ENCODE measurements around the gene NRIP1.
"Not testable (repeated sequence)": the region's sequence is repeated elsewhere in the genome, so short reads cannot be mapped to it uniquely, and the experiment has no call there.

Gene NRIP1

GRCh38 chr21:15036189-15036588 is 28.6 kb downstream of the NRIP1 start:
- no peak for DNase-seq

- no peak for DNase-seq
Measured at GRCh38 chr21:15034126-15034853, 30.5 kb downstream of the NRIP1 start.

DNA sequence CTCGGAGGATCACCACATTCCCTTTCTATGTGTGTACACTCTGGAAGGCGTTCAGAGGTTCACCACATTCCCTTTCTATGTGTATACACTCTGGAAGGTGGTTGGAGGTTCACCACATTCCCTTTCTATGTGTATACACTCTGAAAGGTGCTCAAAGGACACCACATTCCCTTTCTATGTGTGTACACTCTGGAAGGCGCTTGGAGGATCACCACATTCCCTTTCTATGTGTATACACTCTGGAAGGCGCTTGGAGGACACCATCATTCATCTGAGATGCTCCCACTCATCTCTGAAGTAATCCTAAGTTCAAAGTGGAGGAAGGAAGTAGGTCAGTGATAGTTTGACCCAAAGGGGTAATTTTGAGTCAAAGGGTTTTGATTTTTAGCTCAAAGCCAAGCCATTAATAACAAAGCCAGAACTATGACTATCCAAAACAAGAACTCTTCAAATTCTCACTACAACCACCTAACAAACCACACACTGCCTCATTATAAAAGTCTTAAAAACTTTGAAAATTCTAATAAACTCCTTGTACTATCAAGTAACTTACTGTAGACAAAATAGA is 32.9 kb downstream of the NRIP1 start:
- DNase-seq: no peak

DNA sequence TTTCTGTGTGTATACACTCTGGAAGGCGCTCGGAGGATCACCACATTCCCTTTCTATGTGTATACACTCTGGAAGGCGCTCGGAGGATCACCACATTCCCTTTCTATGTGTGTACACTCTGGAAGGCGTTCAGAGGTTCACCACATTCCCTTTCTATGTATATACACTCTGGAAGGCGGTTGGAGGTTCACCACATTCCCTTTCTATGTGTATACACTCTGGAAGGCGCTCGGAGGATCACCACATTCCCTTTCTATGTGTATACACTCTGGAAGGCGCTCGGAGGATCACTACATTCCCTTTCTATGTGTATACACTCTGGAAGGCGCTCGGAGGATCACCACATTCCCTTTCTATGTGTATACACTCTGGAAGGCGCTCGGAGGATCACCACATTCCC is 33.4 kb downstream of the NRIP1 start:
- DNase-seq: not testable (repeated sequence)

GRCh38 chr21:15030861-15031260 is 33.9 kb downstream of the NRIP1 start:
- DNase-seq: not testable (repeated sequence)

GRCh38 chr21:15029077-15029476 is 35.7 kb downstream of the NRIP1 start:
- DNase-seq: no peak

GRCh38 chr21:15028186-15028585 is 36.6 kb downstream of the NRIP1 start:
- DNase-seq: no peak

DNA sequence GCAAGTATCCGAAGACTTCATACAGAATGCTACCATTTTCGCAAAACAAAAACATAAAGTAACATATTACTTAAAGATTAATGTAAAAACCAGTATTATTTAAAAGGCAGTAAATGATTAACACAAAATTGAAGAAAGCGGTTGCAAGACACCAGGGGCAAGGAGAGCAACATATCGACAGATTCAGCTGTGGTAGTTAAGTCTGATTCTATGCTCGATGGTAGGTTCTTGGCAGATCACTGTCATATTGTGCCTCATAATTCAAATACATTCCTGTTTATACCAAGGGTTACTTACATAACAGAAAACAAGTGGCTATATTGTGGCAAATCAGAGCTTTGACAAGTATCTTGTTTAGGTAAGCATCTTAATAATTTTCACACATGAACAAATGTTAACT is 37.7 kb downstream of the NRIP1 start:
- no peak for DNase-seq

- no peak for DNase-seq
Measured at GRCh38 chr21:15026370-15026769, 38.4 kb downstream of the NRIP1 start.

DNA sequence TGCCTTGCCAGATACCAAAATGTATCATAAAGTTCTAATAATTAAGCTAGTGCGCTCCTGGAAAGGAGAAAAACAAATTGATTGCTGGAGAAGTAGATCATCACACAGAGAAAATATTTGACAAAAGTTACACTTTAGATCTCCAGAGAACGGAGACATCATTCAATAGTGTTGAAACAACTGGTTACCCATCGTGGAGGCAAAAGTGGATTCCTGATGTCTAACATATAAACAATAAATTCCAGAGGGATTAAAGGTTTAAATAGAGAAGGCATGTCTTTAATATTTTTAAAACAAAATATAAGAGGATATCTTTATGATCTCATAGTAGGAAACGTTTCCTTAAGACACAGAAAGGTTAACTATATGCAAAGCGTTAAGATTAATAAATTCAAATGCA is 41.0 kb downstream of the NRIP1 start:
- no peak for DNase-seq

DNA sequence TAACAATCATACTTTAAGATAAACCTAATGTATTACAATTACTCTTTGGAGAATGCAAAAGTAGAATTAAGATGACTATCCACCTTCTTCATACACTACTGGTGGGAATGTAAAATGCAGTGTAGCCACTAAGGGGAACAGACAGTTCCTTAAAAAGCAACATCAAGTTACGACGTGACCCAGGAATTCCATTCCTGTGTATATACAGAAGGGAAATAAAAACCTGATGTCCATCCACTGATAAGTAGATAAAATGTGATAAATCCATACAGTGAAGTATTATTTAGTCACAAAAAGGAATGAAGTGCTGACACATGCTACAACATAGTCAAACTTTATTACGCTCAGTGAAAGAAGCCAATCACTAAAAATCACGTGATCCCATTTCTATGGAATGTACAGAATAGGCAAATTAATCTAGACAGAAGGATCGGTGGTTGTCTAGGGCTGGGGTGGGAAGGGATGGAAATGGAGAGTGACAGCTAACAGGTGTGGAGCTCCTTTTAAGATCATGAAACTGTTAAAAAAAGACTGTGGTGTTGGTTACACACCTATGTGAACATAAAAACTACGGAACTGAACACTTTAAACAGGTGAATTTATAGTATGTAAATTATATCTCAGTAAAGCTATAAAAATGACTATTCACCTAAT is 42.1 kb downstream of the NRIP1 start:
- DNase-seq: no peak

GRCh38 chr21:15020797-15021196 is 44.0 kb downstream of the NRIP1 start:
- no peak for DNase-seq

DNA sequence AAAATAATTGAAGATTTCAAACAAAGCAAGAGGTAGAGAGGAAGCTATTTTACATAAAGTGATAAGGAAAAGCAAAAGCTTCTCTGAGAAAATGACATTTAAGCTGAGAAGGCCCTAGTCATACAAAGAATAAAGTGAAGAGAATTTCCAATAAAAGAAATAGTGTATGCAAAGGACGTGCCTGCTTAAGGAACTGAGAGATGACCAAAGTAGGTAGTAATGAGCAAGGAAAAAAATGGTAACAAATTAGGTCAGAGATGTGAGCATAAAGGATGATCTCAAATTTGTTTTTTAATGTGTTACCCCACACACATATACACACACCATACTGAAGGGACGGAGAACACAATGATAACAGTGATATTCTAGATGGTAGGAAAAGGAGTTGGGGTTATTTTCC is 46.4 kb downstream of the NRIP1 start:
- no peak for DNase-seq

DNA sequence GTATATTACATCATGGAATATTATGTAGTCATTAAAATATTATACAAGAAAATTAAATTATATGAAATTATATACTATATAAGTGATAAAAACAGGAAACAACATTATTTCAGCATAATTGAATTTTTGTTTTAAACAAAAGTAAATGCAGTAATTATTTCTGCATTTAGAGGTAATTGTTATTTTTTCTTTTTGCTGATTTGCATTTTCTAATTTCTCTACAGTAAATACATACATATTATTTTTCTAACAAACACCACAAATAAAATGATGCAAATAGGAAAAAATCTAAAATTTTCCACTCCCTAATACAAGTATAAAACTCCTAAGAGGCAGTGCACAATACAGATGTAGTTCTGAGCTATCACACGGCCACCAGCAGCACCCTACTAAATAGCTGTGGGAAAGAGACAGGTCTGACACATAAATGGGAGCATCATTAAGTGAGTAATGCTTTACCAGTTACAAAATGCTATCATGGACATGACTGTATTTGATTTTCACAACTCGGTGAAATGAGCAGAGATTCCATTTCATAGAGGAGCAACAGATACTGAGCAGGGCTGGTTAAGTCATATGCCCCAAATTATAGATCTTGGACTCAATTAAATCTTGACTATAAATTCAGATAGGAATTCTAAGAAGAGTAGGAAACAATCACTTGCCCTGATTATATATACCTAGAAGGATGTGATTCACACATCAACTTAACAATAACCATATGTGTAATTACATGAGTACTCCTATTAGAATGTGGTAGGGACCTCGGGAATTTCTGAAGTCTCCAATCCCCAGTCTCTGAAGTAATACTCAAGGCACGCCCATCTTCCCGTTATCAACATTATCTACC is 49.0 kb downstream of the NRIP1 start:
- no peak for DNase-seq

GRCh38 chr21:15014221-15014620 is 50.6 kb downstream of the NRIP1 start:
- no peak for DNase-seq

DNA sequence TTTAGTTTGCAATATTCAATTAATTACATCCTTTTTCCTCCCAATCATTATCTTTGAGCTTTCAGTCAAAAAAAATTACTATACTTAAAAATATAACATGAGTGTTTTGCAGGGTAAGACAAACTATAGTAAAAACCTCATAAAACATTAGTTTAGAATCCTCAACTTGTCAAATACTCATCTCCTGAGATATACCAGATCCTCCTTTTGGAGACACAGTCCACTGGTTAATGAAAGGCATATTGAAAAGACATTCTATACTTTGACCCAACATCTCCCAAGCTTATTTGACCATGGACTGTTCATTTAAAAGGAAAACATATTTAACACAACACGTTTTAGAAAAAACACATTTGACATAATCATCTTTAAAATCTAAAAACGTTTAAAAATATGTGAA is 52.8 kb downstream of the NRIP1 start:
- DNase-seq: no peak

DNA sequence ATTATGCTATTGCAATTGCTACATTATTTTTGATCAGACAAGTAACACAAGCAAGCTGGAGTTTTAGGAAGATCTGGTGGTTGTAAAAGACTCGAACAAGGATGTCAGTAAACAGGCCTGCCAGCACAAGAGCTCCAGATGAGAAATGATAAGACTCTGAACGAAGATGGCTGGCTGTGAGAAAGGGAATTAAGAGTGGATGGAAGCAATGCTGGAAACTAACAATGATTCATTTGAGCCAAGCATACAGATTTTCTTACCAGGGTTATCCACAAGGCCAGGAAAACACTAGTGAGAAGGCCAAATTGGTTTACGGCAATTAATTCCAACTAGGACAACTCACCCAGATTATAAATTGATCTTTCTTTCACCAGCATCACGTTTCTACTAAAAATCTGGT is 54.2 kb downstream of the NRIP1 start:
- no peak for DNase-seq

DNA sequence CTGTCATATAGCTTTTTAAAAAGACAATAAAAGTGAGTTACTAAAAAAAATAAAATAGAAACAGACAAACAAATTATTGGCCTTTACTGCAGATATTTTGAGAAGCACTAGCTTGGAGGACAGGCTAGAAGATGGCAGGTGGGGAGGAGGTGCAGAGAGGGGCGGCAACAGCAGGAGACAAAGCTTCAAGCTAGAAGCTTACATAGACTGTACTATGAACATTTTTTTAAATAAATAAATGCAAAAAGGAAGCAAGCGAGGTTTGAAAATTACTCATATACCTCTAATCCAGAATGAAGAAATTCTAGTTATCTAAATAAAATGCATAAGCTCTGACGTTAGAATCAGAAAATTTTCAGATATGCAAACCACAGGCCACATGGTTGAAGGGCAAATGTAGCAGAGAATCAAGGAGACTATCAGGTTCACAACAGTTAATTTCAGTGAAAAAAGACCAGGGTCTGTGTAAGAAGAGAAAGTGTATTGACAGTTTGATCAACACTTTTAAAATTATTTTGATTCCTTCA is 54.9 kb downstream of the NRIP1 start:
- DNase-seq: no peak

- DNase-seq: no peak
Measured at GRCh38 chr21:15007716-15008296, 57.0 kb downstream of the NRIP1 start.

DNA sequence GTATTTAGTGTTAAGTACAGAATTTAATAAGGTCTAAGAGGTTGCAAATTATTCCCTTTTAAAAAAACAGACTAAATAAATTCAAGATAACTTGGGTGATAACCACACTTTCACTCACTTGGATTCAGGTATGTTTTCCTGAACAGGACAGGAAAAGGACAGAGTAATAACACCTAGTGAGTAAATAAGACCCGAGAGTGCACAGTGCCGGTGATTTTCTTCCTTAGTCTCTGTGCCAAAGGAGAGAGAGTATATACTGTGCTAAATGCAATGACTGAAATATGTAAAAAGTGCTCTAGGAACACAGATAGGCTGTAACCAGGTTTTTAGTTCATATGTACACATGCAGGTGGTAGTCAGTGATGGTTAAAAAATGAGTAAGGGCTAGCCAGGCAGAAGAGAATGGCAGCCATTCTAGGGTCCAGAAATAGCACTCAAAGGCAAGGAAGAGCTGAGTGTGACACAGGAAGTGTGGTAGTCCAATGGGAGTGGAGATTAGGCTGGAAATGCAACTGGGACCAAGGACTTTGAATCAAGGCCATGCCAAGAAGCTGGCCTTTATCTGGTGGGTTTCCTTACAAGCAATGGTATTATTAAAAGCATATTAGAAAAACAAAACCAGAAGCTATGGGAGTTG is 58.1 kb downstream of the NRIP1 start:
- DNase-seq: no peak

- no peak for DNase-seq
Measured at GRCh38 chr21:15005391-15005790, 59.4 kb downstream of the NRIP1 start.

GRCh38 chr21:15004721-15005370 is 60.0 kb downstream of the NRIP1 start:
- DNase-seq: no peak
